ENCODE measurements around the gene AGPAT2. TPM values are rescaled to one million over a fixed set of nuclear protein-coding genes. Genes with fewer than 3 reads are reported as not detected.
"Not testable (repeated sequence)": the region's sequence is repeated elsewhere in the genome, so short reads cannot be mapped to it uniquely, and the experiment has no call there.

The AGPAT2 gene
- total RNA-seq, 2 experiments from 2014 or later, result 3.6 to 4.0 TPM

- Mint-ChIP-seq H3K9me3 (no peaks in the 10 kb centered on the region), H3K4me3 (peak within 1 kb of the TSS; percentile 12), H3K27ac (no peak within 1 kb of the TSS), H3K27me3 (peaks cover 51% of the 10 kb centered on the region), H3K36me3 (ENCODE audit: low read depth) (no peaks in the 10 kb centered on the region), H3K4me1 (ENCODE audit: low read depth) (no peaks in the 10 kb centered on the region)
- ChIA-PET POLR2A (no interaction called here), CTCF (no interaction called here)
- Histone ChIP-seq H3K36me3 (ENCODE audit: insufficient read depth, low read length) (no peaks in the 10 kb centered on the region), H3K9me3 (ENCODE audit: control insufficient read depth in 1 of 2, insufficient read depth in 1 of 2, low read length in 2 of 2) (peaks cover 0 to 18% of the 10 kb centered on the region in 2 experiments), H3K27me3 (ENCODE audit: control insufficient read depth in 1 of 2, insufficient read depth in 2 of 2, low read length in 2 of 2) (peaks cover 37% of the 10 kb centered on the region in 2 experiments), H3K4me1 (ENCODE audit: insufficient read depth, low read length) (peaks cover 14% of the 10 kb centered on the region), H3K4me3 (ENCODE audit: low read length) (peak within 1 kb of the TSS; percentile 10), H3K27ac (ENCODE audit: low read depth in 1 of 2, low read length in 2 of 2) (no peak within 1 kb of the TSS)
- intact Hi-C loops (cut with DNase I, micrococcal nuclease), result no loop called here
- DNase-seq (peak in 2 of 14 experiments; percentile 34 to 42), ATAC-seq (ENCODE audit: poor library complexity) (peak; percentile 51)
- TF ChIP-seq CTCF (IDR thresholded peaks at IDR 0.05), result no peak
These were observed 24.8 kb upstream of the AGPAT2 start, which contains the start of gene DIPK1B for GRCh38 chr9:136711751-136712689. Gene DIPK1B, plus strand, starts transcription at chr9:136712572. Its CDS starts 94 bp downstream, at chr9:136712666.

- ATAC-seq (ENCODE audit: poor library complexity); H3K36me3 Mint-ChIP-seq (ENCODE audit: low read depth); intact Hi-C loops (cut with DNase I, micrococcal nuclease); H3K27ac ChIP-seq (ENCODE audit: low read depth in 1 of 2, low read length in 2 of 2); H3K27ac Mint-ChIP-seq; H3K4me3 ChIP-seq (ENCODE audit: low read length); DNase-seq; H3K4me1 Mint-ChIP-seq (ENCODE audit: low read depth); H3K9me3 Mint-ChIP-seq; CTCF ChIA-PET; H3K36me3 ChIP-seq (ENCODE audit: insufficient read depth, low read length); POLR2A ChIA-PET: not testable (repeated sequence)
- Histone ChIP-seq H3K9me3 (ENCODE audit: control insufficient read depth in 1 of 2, insufficient read depth in 1 of 2, low read length in 2 of 2) (peaks cover 0 to 18% of the 10 kb centered on the region in 2 experiments), H3K27me3 (ENCODE audit: control insufficient read depth in 1 of 2, insufficient read depth in 2 of 2, low read length in 2 of 2) (peaks cover 37% of the 10 kb centered on the region in 2 experiments), H3K4me1 (ENCODE audit: insufficient read depth, low read length) (peaks cover 14% of the 10 kb centered on the region)
- H3K4me3 Mint-ChIP-seq, result peak overlapping the region; percentile 48
- H3K27me3 Mint-ChIP-seq, result peaks cover 51% of the 10 kb centered on the region
These were observed 24.0 kb upstream of the AGPAT2 start for GRCh38 chr9:136711219-136711648.

GRCh38 chr9:136710543-136710942 lies 23.3 kb upstream of the AGPAT2 start:
- Mint-ChIP-seq H3K9me3 (no peaks in the 10 kb centered on the region), H3K27me3 (peaks cover 45% of the 10 kb centered on the region), H3K36me3 (ENCODE audit: low read depth) (no peaks in the 10 kb centered on the region), H3K4me1 (ENCODE audit: low read depth) (no peaks in the 10 kb centered on the region), H3K27ac (no peak overlapping the region), H3K4me3 (no peak overlapping the region)
- Histone ChIP-seq H3K4me1 (ENCODE audit: insufficient read depth, low read length) (peaks cover 14% of the 10 kb centered on the region), H3K27me3 (ENCODE audit: control insufficient read depth in 1 of 2, insufficient read depth in 2 of 2, low read length in 2 of 2) (peaks cover 37% of the 10 kb centered on the region in 2 experiments), H3K9me3 (ENCODE audit: control insufficient read depth in 1 of 2, insufficient read depth in 1 of 2, low read length in 2 of 2) (peaks cover 0 to 18% of the 10 kb centered on the region in 2 experiments), H3K4me3 (ENCODE audit: low read length) (no peak overlapping the region), H3K27ac (ENCODE audit: low read depth in 1 of 2, low read length in 2 of 2) (no peak overlapping the region), H3K36me3 (ENCODE audit: insufficient read depth, low read length) (no peaks in the 10 kb centered on the region)
- intact Hi-C loops (cut with DNase I, micrococcal nuclease), result no loop called here
- CTCF ChIA-PET, result no interaction called here
- no peak for TF ChIP-seq CTCF (IDR thresholded peaks at IDR 0.05)
- ATAC-seq (ENCODE audit: poor library complexity), result no peak
- POLR2A ChIA-PET, result no interaction called here
- no peak for DNase-seq

Measured in CD4-positive, alpha-beta T cell (primary cell).